GM12875 (cell line): ENCODE results near the gene DACT2.

ENCODE experiments used
- H3K4me3 ChIP-seq: one replicate; pipeline ENCODE4 v1.5.1; 2011; ENCODE audit warnings: low read depth, low read length, control low read depth
- TF ChIP-seq, protein P1 (sequence below): IDR thresholded peaks from 2 replicates; pipeline ENCODE4 v1.5.1; 2011; ENCODE audit warnings: low read depth, mild to moderate bottlenecking, control low read depth, inconsistent platforms, low read length, moderate library complexity, borderline replicate concordance; ENCODE audit not compliant: insufficient read depth

DACT2 gene

DNA sequence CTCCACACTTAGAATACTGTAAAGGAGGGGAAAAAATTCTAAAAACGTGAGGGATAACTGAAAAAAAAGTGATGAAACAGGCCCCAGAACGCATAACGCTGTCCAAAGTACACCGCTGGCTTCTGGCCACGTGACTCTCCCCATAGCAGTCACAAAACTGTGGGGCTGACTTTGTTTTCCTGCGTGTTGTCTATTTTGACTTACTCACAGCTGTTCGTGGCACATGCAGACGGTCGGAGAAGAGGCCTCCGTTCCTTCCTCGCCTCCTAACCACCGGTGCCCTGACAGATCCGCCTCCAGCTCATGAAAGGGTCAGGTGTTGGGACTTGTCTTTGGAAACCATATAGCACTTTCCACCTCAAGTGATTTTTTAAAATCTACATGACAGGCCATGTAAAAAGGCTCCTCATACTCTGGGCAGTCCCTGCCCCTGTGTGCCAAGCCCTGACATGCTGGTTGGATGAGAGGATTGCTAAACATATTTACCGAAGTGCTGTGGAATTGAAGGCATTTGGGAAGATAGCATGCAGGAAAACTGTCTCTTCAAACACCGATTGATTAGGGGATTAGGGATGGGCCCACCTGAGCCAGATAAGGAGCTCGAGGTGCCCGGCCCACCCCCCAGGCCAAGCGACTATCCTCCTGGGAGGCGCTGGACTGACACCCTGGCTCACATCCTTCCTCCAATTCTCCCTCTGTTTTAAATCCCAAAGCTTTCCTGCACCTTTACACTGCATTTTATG, 54.8 kb downstream of the DACT2 start:
- TF ChIP-seq, protein P1, sequence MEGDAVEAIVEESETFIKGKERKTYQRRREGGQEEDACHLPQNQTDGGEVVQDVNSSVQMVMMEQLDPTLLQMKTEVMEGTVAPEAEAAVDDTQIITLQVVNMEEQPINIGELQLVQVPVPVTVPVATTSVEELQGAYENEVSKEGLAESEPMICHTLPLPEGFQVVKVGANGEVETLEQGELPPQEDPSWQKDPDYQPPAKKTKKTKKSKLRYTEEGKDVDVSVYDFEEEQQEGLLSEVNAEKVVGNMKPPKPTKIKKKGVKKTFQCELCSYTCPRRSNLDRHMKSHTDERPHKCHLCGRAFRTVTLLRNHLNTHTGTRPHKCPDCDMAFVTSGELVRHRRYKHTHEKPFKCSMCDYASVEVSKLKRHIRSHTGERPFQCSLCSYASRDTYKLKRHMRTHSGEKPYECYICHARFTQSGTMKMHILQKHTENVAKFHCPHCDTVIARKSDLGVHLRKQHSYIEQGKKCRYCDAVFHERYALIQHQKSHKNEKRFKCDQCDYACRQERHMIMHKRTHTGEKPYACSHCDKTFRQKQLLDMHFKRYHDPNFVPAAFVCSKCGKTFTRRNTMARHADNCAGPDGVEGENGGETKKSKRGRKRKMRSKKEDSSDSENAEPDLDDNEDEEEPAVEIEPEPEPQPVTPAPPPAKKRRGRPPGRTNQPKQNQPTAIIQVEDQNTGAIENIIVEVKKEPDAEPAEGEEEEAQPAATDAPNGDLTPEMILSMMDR = no peak
- H3K4me3 ChIP-seq = no peak overlapping the region

DNA sequence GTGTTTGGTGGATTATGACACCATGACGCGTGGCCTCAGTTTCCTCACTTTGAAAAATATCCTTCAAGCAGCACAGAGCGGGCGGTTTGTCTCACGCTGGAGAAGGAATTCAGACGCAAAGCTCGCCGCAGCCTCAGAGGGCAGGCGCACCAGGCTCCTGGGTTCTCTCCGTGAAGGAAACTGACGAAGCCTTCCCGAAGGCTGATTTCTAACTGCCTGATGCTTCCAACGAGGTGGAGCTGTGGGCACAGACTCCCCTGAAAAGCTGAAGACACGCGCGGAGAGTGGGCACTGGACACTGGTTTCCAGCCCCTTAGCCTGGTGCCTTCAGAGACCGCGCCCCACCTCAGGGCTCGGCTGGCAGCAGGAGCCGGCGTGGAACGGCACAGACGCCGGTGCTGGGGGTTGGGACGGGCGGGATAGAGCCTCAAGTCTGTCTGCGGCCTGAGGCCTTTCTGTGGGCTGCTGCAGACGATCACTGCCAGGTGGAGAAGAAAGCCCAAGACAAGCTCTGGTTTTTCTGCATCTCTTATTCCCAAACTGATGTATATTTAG, 56.1 kb downstream of the DACT2 start:
- no peak overlapping the region for H3K4me3 ChIP-seq
- TF ChIP-seq, protein P1 = no peak

DNA sequence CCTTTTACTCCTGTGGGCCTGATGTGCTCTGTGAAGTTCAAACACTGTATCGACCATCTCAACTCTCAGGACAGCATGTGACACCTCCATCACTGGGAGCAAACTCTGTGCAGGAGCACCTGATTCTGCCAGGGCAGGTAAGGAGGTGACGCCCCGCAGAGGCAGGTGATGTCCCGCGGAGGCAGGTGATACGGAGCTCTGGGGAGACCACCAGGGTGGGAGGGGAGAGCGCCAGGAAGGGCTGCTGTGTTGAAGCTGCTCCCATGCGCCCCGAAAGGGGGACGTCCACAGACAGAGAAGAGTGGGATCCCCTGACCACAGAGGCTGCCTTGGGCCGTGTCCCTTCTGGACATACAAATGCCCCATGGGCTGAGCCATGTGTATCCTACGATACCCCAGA, 58.3 kb downstream of the DACT2 start:
- TF ChIP-seq, protein P1 = no peak
- no peak overlapping the region for H3K4me3 ChIP-seq

DNA sequence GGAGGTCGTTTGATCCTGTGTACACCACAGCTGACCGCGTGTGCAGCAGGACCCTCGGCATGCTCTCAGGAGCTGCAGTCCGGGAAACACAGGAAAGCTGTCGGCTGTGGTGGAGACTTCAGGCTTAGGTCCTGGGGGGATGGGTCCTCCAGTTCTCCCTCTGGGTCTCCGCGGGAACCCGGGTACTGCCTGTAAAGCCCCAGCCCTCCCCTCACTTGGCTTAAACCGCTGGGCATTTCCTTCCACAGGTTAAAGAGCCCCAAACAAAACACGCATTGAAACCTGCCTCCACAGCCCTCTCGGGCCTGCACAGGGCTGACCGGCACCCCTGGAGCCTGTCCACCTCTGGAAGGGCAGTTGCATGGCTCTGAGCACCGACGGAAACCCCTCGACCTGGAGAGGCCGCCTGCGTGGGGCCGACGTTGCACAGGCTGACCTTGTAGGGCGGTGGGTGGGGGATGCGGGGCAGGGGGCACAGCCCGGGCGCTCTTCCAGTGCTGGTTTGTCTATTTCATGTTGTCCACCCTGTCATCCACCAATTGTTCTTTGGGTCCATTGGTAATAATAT, 59.1 kb downstream of the DACT2 start:
- TF ChIP-seq, protein P1 = no peak
- H3K4me3 ChIP-seq = no peak overlapping the region

DNA sequence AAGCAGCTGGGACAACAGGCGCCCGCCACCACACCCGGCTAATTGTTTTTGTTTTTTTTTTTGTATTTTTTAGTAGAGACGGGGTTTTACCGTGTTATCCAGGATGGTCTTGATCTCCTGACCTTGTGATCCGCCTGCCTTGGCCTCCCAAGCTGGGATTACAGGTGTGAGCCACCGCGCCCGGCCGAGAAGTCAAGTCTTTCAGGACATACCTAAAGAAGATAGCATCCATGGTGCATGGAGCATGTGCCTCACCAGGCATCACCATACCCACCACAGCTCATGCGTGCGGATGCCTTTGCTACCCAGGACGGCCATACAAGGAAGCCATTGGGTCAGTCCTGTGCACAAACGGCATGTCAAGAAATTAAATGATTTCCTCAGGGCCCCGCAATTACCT, 60.8 kb downstream of the DACT2 start:
- TF ChIP-seq, protein P1 = no peak
- no peak overlapping the region for H3K4me3 ChIP-seq

DNA sequence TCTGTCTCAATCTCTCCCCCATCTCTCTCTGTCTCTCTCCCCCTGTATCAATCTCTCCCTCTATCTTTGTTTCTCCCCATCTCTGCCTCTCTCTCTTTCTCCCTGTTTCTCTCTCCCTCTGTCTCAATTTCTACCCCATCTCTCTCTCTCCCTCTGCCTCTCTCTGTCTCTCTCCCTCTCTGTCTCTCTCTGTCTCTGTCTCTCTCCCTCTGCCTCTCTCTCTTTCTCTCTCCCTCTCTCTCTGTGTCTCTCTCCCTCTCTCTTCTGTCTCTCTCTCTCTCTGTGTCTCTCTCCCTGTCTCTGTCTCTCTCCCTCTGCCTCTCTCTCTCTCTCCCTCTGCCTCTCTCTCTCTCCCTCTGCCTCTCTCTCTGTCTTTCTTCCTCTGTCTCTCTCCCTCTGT, 62.6 kb downstream of the DACT2 start:
- TF ChIP-seq, protein P1 = no peak

More for the DNA sequence above, 62.6 kb downstream of the DACT2 start:
- H3K4me3 ChIP-seq = no peak overlapping the region
